Muscle layer of duodenum (tissue), 2 donors: Measurements from ENCODE around the gene FBN2.

Experiments used
- H3K27ac ChIP-seq: one replicate; pipeline ENCODE4 v1.7.0; 2013; ENCODE audit warnings: mild to moderate bottlenecking, low read length
- H3K27me3 ChIP-seq: one replicate; pipeline ENCODE4 v1.7.0; 2013; ENCODE audit warnings: low read depth, mild to moderate bottlenecking, control low read depth, low read length
- H3K36me3 ChIP-seq, 2 donors: one replicate each; pipeline ENCODE4 v1.7.0; 2013; ENCODE audit warnings: low read length in 2 of 2, control low read depth in 1 of 2, mild to moderate bottlenecking in 1 of 2; ENCODE audit not compliant: insufficient read depth in 2 of 2, control insufficient read depth in 1 of 2
- H3K4me1 ChIP-seq, 2 donors: one replicate each; pipeline ENCODE4 v1.7.0; 2013; ENCODE audit warnings: low read length in 2 of 2, mild to moderate bottlenecking in 2 of 2, control low read depth in 1 of 2, moderate library complexity in 1 of 2; ENCODE audit not compliant: insufficient read depth in 2 of 2, control insufficient read depth in 1 of 2
- H3K4me3 ChIP-seq, 2 donors: one replicate each; pipeline ENCODE4 v1.7.0; 2013; ENCODE audit warnings: low read length in 2 of 2, low read depth in 1 of 2, mild to moderate bottlenecking in 1 of 2
- H3K9me3 ChIP-seq, 2 donors: one replicate each; pipeline ENCODE4 v1.7.0; 2013; ENCODE audit warnings: low read length in 2 of 2, control low read depth in 1 of 2, mild to moderate bottlenecking in 1 of 2; ENCODE audit not compliant: control insufficient read depth in 1 of 2
- donor health status: healthy.

The FBN2 gene

GRCh38 chr5:128538000-128538249 lies at the start of gene FBN2:
Gene FBN2 (minus strand): TSS chr5:128538245. CDS start chr5:128537603, 642 bp downstream.
- Histone ChIP-seq H3K36me3 (no peaks in the 10 kb centered on the region), H3K27me3 (no peaks in the 10 kb centered on the region)

GRCh38 chr5:128587275-128587674 lies 49.2 kb upstream of the FBN2 start:
- Histone ChIP-seq H3K4me1 (no peaks in the 10 kb centered on the region), H3K4me3 (no peak overlapping the region), H3K27me3 (no peaks in the 10 kb centered on the region), H3K36me3 (no peaks in the 10 kb centered on the region), H3K27ac (no peak overlapping the region), H3K9me3 (no peaks in the 10 kb centered on the region)

More at GRCh38 chr5:128538000-128538249, at the start of gene FBN2:
- H3K9me3 ChIP-seq: no peaks in the 10 kb centered on the region
- no peak within 1 kb of the TSS for H3K27ac ChIP-seq
- peak within 1 kb of the TSS; percentile 41 to 89 for H3K4me3 ChIP-seq
- H3K4me1 ChIP-seq: peaks cover 0 to 17% of the 10 kb centered on the region in 2 donors

GRCh38 chr5:128586848-128587247 lies 48.8 kb upstream of the FBN2 start:
- Histone ChIP-seq H3K27me3 (no peaks in the 10 kb centered on the region), H3K36me3 (no peaks in the 10 kb centered on the region), H3K4me1 (no peaks in the 10 kb centered on the region), H3K27ac (no peak overlapping the region), H3K4me3 (no peak overlapping the region), H3K9me3 (no peaks in the 10 kb centered on the region)

GRCh38 chr5:128579639-128580038 lies 41.6 kb upstream of the FBN2 start:
- H3K27me3 ChIP-seq: no peaks in the 10 kb centered on the region
- no peak overlapping the region for H3K4me3 ChIP-seq
- no peaks in the 10 kb centered on the region for H3K9me3 ChIP-seq
- no peaks in the 10 kb centered on the region for H3K36me3 ChIP-seq
- no peak overlapping the region for H3K27ac ChIP-seq
- H3K4me1 ChIP-seq: no peaks in the 10 kb centered on the region

- Histone ChIP-seq H3K36me3 (no peaks in the 10 kb centered on the region), H3K27ac (no peak overlapping the region), H3K9me3 (no peaks in the 10 kb centered on the region), H3K27me3 (no peaks in the 10 kb centered on the region), H3K4me3 (no peak overlapping the region), H3K4me1 (no peaks in the 10 kb centered on the region)
Observed at GRCh38 chr5:128579093-128579492, 41.0 kb upstream of the FBN2 start.

GRCh38 chr5:128574041-128574440 lies 36.0 kb upstream of the FBN2 start:
- H3K27ac ChIP-seq: no peak overlapping the region
- no peaks in the 10 kb centered on the region for H3K9me3 ChIP-seq
- no peaks in the 10 kb centered on the region for H3K4me1 ChIP-seq

GRCh38 chr5:128572930-128573319 lies 34.9 kb upstream of the FBN2 start:
- no peaks in the 10 kb centered on the region for H3K9me3 ChIP-seq

More at GRCh38 chr5:128574041-128574440, 36.0 kb upstream of the FBN2 start:
- no peaks in the 10 kb centered on the region for H3K27me3 ChIP-seq
- no peaks in the 10 kb centered on the region for H3K36me3 ChIP-seq
- no peak overlapping the region for H3K4me3 ChIP-seq

GRCh38 chr5:128572051-128572929 lies 34.2 kb upstream of the FBN2 start:
- no peaks in the 10 kb centered on the region for H3K27me3 ChIP-seq
- no peaks in the 10 kb centered on the region for H3K9me3 ChIP-seq
- H3K4me3 ChIP-seq: no peak overlapping the region
- H3K36me3 ChIP-seq: no peaks in the 10 kb centered on the region
- H3K4me1 ChIP-seq: no peaks in the 10 kb centered on the region
- H3K27ac ChIP-seq: no peak overlapping the region

More at GRCh38 chr5:128572930-128573319, 34.9 kb upstream of the FBN2 start:
- Histone ChIP-seq H3K27ac (no peak overlapping the region), H3K36me3 (no peaks in the 10 kb centered on the region), H3K27me3 (no peaks in the 10 kb centered on the region), H3K4me3 (no peak overlapping the region), H3K4me1 (no peaks in the 10 kb centered on the region)

- H3K4me1 ChIP-seq: no peaks in the 10 kb centered on the region
- no peak overlapping the region for H3K4me3 ChIP-seq
- no peaks in the 10 kb centered on the region for H3K27me3 ChIP-seq
- H3K27ac ChIP-seq: no peak overlapping the region
- no peaks in the 10 kb centered on the region for H3K9me3 ChIP-seq
- no peaks in the 10 kb centered on the region for H3K36me3 ChIP-seq
Observed at GRCh38 chr5:128566178-128566577, 28.1 kb upstream of the FBN2 start.

GRCh38 chr5:128559300-128560297 lies 21.6 kb upstream of the FBN2 start:
- Histone ChIP-seq H3K36me3 (no peaks in the 10 kb centered on the region), H3K4me3 (no peak overlapping the region), H3K27me3 (no peaks in the 10 kb centered on the region), H3K27ac (no peak overlapping the region), H3K4me1 (no peaks in the 10 kb centered on the region), H3K9me3 (no peaks in the 10 kb centered on the region)

GRCh38 chr5:128553747-128554146 lies 15.7 kb upstream of the FBN2 start:
- Histone ChIP-seq H3K9me3 (peaks cover 4 to 11% of the 10 kb centered on the region in 2 donors), H3K4me1 (no peaks in the 10 kb centered on the region), H3K27me3 (no peaks in the 10 kb centered on the region), H3K27ac (no peak overlapping the region), H3K36me3 (no peaks in the 10 kb centered on the region), H3K4me3 (no peak overlapping the region)
